GM18511 (cell line): ENCODE measurements around the gene HOXC12.

ENCODE experiments used
- ATAC-seq: cut with Tn5 transposase; IDR thresholded peaks from one replicate; pipeline ENCODE4 v1.9.1; 2021; ENCODE audit warnings: mild to moderate bottlenecking, moderate library complexity; ENCODE audit not compliant: unreplicated experiment

Gene HOXC12

DNA sequence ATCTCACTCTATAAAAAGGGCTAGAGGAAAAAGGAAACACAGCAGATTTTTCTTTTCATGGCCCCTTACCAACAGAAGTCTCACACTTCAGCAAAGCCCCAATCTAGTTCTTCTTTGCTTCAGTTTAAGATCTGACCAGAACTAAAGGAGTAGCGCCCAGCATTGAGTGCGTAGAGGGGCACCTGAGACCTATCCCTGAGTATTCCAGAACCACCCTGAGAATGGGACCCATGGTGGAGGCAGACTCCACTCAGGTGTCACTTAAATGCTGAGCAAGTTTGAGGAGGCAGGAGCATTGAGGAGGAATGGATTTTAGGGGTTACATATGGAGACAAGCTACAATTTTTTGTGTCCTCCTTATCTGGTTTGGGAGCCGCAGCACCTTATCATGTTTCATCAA is 16.4 kb downstream of the HOXC12 start:
- no peak for ATAC-seq

DNA sequence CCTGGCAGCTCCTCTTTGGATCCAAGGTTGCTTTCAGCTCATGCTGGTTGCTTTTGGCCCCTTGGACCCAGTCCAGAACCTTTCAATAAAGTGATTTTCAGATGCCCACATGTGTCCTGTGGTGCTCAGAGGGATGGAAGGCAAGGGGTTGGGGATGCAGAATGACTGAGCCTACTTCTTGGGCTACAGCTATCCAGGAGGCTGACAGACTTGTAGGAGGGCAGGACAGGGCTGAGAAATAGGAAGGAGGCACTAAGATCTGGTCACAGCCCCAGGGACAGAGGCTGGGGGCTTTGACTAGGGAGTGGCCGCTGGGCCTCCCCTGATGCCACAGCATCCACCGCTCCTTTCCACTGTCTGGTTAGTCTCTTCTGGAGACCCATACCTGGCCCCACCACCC is 17.0 kb downstream of the HOXC12 start:
- ATAC-seq: no peak

DNA sequence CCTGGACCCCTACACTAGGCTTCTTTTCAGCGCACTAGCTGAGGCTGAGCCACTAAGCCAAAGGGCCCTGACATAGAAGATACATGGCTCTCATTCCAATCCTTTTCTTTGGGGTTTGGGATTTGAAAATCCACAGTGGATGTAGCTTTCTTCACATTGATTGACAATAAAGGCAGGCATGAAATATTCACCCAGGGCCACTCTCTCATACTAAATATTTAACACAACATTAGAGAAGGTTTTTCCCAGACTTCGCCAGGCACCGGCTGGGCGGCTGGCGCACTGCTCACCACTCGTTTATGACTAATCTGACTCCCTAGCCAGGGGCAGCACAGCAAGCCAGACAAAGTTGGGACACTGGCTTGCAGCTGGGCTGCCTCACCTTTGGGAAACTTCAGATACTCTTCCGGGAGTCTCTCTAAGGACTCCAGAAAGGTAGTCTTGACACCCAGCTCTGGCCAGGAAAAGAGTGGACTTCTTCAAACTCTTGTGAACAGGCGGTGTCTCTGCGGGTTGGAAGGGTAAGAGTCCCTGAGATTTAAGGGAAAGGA is 17.5 kb downstream of the HOXC12 start:
- ATAC-seq: no peak

DNA sequence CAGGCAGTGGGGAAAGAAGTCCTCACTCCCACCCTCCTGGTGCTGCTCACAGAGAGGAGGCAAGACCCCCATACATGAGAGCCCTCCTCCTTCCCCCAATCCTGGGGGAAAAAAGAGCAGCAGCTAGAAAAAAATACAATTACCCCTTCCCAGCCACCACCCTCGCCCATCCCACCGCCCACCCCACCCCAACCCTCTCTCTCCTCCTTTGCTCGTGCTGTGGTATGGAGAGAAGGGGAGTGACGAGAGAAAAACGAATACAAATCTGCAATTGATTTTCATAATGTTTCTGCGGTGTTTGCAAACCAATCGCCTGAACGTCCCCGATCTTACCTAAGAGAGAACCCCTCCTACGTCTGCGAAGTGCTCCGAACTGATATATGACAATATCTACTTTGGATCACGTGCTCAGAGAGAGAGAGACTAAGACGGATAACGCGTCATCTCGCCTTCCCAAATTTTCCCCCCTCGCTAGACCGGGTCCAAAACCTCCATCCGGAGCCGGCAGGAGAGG is 18.1 kb downstream of the HOXC12 start, which contains the start of gene HOXC11:
Gene HOXC11 (plus strand): TSS at position 405 of the 514 bp plus-strand sequence. CDS start 116 bp downstream, outside the sequence.
- no peak for ATAC-seq

DNA sequence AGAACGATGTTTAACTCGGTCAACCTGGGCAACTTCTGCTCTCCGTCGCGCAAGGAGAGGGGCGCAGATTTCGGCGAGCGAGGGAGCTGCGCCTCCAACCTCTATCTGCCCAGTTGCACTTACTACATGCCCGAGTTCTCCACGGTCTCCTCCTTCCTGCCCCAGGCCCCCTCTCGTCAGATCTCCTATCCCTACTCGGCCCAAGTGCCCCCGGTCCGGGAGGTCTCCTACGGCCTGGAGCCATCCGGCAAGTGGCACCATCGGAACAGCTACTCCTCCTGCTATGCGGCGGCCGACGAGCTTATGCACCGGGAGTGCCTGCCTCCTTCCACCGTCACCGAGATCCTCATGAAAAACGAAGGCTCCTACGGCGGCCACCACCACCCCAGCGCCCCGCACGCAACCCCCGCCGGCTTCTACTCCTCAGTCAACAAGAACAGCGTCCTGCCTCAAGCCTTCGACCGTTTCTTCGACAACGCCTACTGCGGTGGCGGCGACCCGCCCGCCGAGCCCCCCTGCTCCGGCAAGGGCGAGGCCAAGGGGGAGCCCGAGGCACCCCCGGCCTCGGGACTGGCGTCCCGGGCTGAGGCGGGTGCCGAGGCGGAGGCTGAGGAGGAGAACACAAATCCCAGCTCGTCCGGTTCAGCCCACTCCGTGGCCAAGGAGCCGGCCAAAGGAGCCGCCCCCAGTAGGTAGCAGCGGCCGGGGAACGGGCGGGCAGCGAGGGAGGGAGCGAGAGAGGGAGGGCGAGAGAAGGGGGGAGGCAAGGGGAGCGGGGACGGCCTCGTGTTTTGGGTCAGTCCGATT is 18.7 kb downstream of the HOXC12 start:
- ATAC-seq: no peak

DNA sequence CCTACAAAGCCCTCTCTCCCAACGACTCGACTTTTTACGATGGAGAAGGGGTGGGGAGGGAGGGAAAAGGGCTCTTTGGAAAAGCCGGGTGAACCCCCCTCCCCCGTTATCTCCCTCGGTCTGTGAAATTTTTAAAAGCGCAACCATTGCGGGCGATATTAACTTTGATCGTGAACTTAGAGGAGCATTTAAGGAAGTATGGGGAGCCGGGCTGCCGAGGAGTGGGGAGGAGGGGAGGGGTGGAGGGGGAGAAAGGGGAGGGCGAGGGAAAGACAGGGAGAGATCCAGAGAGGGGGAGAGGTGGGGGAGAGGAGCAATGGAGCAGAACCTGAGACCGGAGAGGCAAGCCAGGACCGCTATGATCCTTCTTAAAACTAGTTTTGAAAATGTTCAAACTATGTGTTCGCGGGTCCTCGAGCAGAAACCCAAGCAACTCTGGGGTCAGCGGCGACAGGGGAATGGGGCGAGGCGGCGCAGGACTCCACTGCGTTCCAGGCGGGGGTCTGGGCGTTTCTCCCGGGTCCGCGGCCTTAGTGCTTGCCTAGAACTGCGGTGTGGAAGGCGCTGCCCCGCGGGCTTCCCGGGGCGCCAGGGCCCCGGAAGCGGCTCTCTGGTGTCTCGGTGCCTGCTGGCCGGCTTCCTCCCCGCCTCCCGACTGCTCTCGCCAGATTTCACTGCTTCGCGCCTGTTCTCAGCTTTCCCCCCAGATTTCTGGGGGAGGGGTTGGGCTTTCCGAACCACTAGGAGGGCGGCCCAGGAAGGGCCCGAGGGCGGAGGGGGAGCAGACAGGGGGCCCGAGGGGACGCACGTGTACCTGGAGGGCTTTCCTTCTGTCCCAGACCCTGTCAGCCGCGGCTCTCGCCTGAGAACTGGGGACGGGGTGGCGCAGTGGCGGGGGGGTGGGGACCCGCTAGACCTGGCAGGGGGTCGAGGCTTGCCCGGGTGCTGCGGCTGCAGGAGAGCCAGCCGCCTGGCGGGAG is 19.7 kb downstream of the HOXC12 start, which contains the start of gene HOTAIR:
Gene HOTAIR (minus strand): TSS at position 871 of the 980 bp plus-strand sequence.
- no peak for ATAC-seq

DNA sequence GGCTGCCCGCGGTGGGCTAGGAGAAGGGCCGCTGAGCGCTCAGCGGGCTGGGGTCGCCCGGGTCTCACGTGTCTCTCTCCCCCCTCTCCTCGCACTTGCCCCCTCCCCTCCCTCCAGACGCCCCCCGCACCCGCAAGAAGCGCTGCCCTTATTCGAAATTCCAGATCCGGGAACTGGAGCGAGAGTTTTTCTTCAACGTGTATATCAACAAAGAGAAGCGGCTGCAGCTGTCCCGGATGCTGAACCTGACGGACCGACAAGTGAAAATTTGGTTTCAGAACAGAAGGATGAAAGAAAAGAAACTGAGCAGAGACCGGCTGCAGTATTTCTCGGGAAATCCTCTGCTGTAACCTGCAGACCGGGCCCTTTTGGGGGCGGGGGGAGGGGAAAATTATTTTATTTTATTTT is 20.4 kb downstream of the HOXC12 start:
- no peak for ATAC-seq

DNA sequence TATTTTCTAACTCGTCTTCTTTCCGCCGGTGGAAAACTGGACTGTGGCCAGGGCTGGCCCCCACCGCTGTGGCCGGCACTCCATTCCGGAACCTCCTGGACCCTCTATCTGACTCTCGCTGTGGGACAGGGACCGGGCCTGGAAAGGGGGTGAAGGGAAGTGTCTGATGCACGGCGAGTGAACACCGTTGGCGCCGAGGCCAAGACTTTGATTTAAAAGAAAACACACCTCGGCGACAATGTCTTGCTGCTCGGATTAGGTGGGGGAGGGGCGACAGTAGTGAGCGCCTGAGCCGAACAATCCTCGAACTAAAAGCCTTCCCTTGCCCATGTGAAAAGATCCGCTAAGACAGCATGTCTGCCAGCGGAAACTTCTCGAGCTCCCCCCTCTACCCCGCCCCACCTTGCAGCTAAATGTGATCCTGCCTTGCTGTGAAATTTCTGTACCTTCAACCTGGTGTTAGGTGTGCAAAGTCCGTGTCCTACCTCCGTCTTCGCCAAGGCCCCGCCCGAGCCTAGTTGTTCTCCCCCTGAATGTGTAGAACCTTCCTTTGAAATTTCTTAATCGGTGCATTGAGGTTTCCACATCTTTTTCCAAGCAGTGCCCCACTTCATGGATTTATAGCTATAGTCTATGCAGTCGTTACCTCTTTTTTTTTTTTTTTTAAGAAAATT is 20.9 kb downstream of the HOXC12 start:
- no peak for ATAC-seq

DNA sequence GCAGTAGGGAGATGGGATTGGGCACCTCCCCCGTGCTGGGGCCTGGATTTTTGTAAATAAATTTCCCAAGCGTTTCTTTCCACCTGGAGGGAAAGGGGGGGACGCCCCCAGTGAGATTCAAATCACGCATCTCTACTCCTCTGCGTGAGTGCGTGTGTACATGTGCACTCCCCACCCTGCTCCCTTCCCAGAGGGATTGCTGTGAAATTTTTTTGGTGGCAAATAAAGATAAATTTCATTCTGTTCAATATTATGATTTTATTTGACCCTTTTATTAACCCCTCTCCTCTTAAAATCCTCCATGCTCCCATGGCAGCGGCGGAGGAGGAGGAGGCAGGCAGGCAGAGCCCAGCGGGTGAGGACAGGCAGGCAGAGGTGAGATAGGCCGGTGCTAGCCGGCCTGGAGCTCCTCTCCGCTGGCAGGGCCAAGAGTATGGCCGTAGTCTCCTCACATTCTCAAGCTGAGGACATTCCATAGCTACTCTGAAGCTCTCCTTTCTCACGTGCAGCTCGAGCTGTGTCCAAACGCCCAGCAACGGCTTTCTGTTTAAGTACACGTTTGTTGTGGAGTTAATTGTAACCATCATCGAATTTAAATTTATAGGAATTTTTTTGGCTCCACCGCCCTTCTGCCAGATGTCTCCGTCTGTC is 21.6 kb downstream of the HOXC12 start:
- ATAC-seq: no peak

DNA sequence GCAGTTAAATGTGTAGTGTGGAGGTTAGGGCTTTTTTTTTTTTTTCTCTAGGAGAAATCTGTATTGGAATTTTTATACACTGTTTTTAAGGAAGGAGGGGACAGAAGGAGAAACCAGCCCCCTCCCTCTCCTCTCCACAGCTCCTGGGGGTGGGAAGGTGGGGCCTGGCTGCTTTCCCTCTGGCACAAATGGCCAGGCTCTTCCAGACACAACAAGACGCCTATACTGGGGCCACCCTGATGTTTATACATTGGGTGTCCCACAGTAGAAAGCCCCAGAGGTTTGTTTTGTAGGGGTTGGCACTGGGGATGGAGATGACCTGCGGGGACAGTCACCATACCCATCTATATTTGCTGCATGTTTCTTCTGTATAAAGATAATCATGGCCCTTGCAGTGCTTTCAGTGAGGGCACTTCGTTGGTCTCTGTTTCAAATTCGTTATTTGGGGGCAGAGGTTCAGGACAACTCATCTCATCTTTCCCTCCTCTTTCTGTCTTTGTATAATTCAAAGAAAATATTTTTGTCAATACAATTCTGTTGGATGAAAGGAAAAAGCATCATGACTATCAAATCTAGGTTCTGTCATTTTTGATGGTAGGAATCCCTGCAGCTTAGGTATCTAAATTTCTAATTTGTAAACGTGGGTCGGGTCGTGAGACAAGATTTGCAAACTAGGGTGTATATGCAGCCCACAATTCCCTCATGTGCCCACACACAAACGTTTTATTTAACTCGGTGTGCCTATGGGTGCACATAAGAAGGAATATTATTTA is 22.3 kb downstream of the HOXC12 start:
- ATAC-seq: no peak

DNA sequence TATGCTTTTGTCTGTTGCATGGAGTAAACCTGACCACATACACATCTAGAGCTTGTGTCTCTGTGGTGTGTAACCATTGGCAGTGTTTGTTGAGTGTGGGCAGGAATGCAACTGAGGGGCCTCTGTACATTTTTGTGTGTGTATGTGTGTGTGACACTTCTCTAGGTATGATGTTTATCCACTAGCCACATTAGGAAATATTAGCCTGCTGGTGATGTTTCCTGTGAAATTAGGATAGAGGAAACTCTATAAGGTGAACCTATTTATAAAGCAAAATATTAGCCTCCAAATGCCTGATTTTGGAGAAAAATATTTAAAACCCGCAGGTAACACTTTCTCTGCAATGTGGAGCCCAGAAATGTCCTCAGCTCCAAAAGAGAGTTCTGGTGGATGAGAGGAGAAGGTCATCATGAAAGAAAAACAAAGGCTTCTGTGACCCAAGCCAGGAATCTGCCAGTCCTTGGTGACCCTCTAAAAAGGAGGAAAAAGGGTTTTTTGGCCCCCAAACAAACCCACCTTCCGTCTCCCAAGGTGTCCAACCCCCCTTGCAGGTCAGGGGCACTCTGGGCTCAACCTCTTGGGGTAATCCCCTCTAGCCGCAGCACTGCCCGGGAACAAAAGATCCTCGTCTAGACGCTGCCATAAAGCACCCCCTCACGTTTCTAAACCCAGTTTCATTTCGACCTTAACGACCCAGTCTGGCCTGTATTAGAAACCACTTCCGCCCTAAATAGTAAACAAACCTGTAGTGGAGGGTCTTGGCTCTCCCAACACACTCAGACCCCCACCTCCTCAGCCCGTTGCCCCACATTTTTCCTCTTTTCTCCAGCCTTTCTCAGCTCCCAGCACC is 23.1 kb downstream of the HOXC12 start:
- ATAC-seq: no peak

DNA sequence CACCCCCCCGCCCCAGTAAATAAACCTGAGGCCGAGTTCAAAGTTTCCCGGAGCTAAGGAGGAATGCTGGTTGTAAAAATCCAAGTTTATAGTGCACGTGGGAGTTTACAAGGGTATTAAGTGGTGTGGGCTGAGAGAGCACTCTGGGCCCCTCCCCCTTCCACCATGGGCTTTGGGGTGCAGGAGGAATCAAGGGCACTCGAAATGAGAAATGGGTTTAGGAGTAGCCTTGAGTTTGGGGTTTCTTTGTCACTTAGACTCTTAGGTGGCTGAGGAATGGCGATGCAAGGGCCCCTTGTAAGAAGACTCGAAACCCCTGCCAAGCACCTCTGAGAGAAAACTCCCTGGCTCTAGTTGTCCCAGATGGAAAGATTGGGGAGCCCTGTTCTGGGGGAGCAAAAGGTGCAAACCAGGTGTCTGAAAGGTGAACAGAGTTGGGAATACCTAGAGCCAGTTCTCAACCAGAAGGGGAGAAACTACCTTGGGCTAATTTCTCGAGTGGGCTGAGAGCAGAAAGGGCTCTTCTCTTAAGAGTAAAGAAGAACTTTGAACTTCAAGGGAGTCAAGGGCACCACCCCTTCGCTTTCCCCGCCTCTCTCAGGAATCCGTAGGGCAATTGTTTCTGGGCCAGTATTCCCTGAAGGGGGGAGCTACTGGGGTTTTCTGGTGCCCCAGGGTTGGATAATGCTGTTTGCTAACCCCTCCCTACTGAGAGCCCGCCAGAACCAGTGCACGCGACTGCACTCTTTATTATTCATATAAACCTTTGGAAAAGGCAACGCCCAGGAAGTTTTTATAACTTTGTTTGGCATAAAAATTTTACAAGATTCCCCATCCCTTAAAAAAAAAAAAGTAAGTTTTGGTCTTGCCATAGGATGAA is 24.0 kb downstream of the HOXC12 start:
- ATAC-seq: no peak

DNA sequence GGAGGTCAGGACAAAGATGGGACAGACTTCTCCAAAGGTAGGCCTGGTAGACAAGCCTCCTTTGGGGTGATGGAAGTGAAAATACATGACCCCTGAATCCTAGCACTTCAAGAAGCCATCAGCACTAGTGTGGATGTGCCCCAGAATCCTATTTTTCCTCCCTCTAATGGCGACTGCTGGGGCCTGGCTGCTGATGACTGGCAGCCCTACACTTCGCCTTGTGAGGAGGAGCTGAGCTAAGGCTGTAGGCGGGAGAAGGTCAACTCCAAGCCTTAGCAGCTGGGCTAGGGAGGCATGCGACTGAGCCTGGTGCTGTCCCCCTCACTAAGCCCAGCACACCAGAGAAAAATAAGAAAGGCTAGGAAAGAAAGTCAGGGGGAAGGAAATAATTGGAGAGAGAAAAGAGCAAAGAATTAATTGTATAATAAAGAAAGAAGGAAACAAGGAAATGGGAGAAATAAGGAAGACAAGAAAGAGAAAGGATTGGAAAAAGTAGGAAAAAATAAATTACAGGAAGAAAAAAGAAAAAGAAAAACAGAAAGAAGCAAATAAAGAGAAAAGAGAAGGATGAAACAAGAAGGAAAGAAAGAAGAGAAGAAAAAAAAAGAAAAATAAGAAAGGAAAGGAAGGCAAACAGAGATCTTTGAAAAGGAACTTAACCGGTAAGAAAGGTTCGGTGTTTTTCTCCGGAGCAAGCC is 25.6 kb downstream of the HOXC12 start:
- no peak for ATAC-seq

DNA sequence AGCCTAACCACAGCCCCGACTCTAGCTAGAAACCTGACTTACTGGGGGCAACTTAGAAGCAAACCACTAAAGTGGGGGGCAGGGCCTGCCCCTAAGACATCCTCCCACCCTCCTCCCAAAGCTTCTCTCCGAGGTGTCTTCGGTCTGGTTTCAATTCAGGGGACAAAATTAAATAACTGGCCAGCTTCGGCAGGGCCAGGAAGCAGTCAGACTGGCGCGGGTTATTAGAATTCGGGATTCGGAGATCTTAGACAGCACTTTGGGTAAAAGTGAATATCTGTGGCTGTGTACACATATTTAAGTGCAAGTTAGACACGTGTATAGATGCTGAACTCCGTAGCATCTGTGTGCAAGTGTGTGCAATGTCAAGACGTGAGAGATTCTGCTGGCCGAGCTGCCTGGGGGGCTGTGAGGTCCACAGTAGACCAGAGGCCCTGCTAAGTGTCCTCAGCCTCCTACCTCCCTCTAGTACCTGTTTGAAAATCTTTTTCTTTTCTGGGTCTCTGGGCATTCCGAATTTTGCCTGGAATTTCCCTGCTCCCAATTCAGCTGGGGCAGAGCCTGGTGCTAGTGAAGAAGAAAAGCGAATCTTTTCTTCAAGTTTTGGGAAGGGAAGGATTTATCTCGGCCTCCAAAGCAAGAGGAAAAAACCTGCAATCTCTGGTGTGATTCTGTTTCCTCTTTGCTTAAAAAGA is 26.2 kb downstream of the HOXC12 start:
- no peak for ATAC-seq

DNA sequence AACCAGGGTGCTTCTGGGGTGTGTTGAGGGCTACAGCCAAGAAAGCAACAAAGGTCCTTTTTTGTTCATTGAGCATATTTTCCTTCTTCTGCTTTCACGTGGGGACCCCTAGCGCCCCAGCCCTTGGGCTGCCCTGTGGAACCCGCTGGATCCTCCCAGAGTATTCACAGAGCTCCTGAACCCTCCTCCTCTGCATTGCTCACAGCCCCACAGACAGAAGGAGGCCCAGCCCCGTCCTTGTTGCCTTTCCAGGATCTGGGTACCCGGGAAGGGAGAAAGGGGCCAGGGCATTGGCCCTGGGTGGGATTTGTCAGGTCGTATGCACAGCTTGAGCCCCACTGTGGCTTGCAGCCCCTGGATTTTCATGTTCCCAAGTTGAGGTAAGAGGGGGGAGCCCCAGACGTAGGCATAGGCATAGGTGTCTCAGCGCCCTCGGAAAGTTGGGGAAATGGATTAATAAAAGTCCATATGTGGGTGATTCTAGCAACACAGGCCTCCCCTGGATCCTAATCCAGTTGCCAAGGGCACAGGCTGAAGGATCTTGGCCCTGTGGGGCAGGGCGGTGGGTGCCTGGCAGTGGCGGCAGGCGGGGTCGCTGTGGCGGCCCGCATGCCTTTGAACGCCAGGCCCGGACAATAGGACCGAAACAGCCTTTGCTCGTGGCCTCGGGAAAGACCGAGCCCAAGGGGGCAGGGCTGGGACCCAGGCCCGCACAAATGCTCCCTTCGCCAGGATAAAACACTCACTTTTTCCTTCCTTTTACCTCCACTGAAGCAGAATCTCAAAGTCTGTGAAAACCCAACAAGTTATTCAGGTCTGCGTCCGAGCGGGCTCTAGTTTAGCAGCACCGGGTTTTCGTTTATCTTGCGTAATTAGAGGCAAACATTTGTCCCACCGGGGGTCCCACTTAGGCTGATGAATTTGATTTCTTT is 27.2 kb downstream of the HOXC12 start:
- no peak for ATAC-seq
